Neural cell (in vitro differentiated cells): Measurements from ENCODE around the gene KCNAB2.

Experiments
- CTCF ChIP-seq: fragments of 450-650 bp; IDR thresholded peaks from 2 replicates; pipeline ENCODE4 v1.5.1; 2014; ENCODE audit warnings: antibody characterized with exemption, mild to moderate bottlenecking, moderate library complexity; ENCODE audit not compliant: poor library complexity, severe bottlenecking
- EZH2 ChIP-seq: fragments of 200-600, 300-800 bp; shearing (Covaris generic), sonication (generic); IDR thresholded peaks from 2 replicates; pipeline ENCODE4 v1.6.1; 2014; ENCODE audit warnings: antibody characterized with exemption, low read length, borderline replicate concordance, mild to moderate bottlenecking; ENCODE audit not compliant: insufficient read depth, poor library complexity, severe bottlenecking
- MXI1 ChIP-seq: fragments of 450-650 bp; conservative IDR thresholded peaks from 2 replicates; pipeline ENCODE4 v1.6.1; 2014; ENCODE audit warnings: antibody characterized with exemption, mild to moderate bottlenecking; ENCODE audit not compliant: poor library complexity, severe bottlenecking
- POLR2AphosphoS5 ChIP-seq: IDR thresholded peaks from 2 replicates; pipeline ENCODE4 v1.6.1; 2012
- RAD21 ChIP-seq: fragments of 450-650 bp; conservative IDR thresholded peaks from 2 replicates; pipeline ENCODE4 v1.6.1; 2014; ENCODE audit warnings: antibody characterized with exemption, mild to moderate bottlenecking, moderate library complexity
- REST ChIP-seq: IDR thresholded peaks from 2 replicates; pipeline ENCODE4 v1.6.1; 2012; ENCODE audit warnings: borderline replicate concordance

DNA sequence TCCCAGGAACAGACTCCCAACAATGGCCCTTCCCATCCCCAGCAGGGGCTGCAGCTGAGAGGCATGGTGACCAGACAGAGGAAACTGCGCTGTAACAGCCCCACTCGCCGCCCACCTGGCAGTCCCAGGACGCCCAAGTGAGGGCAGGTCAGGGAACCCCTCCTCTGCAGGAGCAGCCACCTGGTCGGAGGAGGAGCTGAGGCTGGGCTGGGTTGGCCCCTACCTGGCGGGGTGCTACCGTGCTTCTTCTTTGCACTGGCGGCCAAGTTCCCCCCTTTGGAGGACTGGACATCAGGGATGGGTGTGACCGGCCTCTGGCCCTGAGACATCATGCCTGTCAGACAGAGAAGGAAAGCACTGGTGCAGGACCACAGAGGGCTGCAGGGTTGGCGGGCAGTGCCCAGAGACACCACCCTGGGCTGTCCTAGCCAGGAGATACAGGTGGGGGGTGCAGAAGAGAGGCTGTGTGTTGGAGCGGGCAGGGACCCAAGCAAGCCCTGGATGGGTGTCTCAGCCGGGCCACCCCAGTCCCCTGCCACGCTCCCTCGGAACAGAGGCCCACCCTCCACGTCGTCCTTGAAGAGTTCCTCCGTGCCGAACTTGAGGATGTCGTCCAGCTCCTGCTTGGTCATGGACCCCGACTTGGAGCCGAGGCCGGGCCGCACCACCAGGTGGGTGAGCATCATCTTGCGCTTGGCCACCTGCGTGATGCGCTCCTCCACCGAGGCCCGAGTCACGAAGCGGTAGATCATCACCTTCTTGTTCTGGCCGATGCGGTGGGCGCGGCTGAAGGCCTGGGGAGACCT, 82.8 kb downstream of the KCNAB2 start:
- no peak for TF ChIP-seq CTCF
- TF ChIP-seq REST = no peak
- TF ChIP-seq EZH2 = no peak
- no peak for TF ChIP-seq POLR2AphosphoS5
- TF ChIP-seq MXI1 = no peak
- no peak for TF ChIP-seq RAD21
